Neural cell (in vitro differentiated cells): Measurements from ENCODE around the gene CAPN14. TPM values are rescaled to one million over a fixed set of nuclear protein-coding genes. Genes with fewer than 3 reads are reported as not detected.

Source experiments
- H2AFZ ChIP-seq: fragments of 200-600, 300-800 bp; sonication (generic), shearing (Covaris generic); 2 replicates; pipeline ENCODE4 v1.6.0; 2014; ENCODE audit warnings: low read depth, mild to moderate bottlenecking, antibody characterized with exemption, low read length, moderate library complexity
- H3F3A ChIP-seq: fragments of 200-600 bp; shearing (Covaris generic); 2 replicates; pipeline ENCODE4 v1.6.1; 2016; ENCODE audit warnings: mild to moderate bottlenecking, moderate library complexity, mixed read lengths, antibody characterized with exemption, low read length; ENCODE audit not compliant: insufficient read depth, poor library complexity, severe bottlenecking
- H3K27ac ChIP-seq: fragments of 200-600, 300-800 bp; sonication (generic), shearing (Covaris generic); 2 replicates; pipeline ENCODE4 v1.5.1; 2014; ENCODE audit warnings: mild to moderate bottlenecking, low read length, moderate library complexity
- H3K27me3 ChIP-seq: fragments of 300-800, 200-600 bp; sonication (generic), shearing (Covaris generic); 2 replicates; pipeline ENCODE4 v1.6.0; 2014; ENCODE audit warnings: mild to moderate bottlenecking, low read depth, low read length, moderate library complexity; ENCODE audit not compliant: insufficient read depth
- H3K36me3 ChIP-seq: fragments of 300-800, 200-600 bp; sonication (generic), shearing (Covaris generic); 2 replicates; pipeline ENCODE4 v1.5.1; 2014; ENCODE audit warnings: mild to moderate bottlenecking, antibody characterized with exemption, low read length, moderate library complexity; ENCODE audit not compliant: insufficient read depth
- H3K4me2 ChIP-seq: fragments of 300-800, 200-600 bp; sonication (generic), shearing (Covaris generic); 2 replicates; pipeline ENCODE4 v1.6.0; 2014; ENCODE audit warnings: mild to moderate bottlenecking, low read length
- H3K4me3 ChIP-seq: fragments of 300-800, 200-600 bp; sonication (generic), shearing (Covaris generic); 2 replicates; pipeline ENCODE4 v1.5.1; 2014; ENCODE audit warnings: mild to moderate bottlenecking, low read length, moderate library complexity
- H3K79me2 ChIP-seq: fragments of 200-600 bp; shearing (Covaris generic); replicated peaks from 2 replicates; pipeline ENCODE4 v1.6.0; 2014; ENCODE audit warnings: mild to moderate bottlenecking, low read length, moderate library complexity; ENCODE audit not compliant: insufficient read depth
- H3K9ac ChIP-seq: fragments of 300-800, 200-600 bp; sonication (generic), shearing (Covaris generic); 2 replicates; pipeline ENCODE4 v1.6.1; 2016; ENCODE audit warnings: mild to moderate bottlenecking, low read length, mixed read lengths
- H3K9me2 ChIP-seq: fragments of 200-600 bp; shearing (Covaris generic); 2 replicates; pipeline ENCODE4 v1.6.1; 2016; ENCODE audit warnings: mild to moderate bottlenecking, low read length, mixed read lengths; ENCODE audit not compliant: insufficient read depth
- H3K9me3 ChIP-seq: fragments of 200-600, 300-800 bp; sonication (generic), shearing (Covaris generic); 2 replicates; pipeline ENCODE4 v1.6.1; 2016; ENCODE audit warnings: mild to moderate bottlenecking, mixed run types, low read length, moderate library complexity, mixed read lengths
- H4K20me1 ChIP-seq: fragments of 200-600 bp; shearing (Covaris generic); 2 replicates; pipeline ENCODE4 v1.6.1; 2016; ENCODE audit warnings: mild to moderate bottlenecking, mixed run types; ENCODE audit not compliant: insufficient read depth
- CTCF ChIP-seq: fragments of 450-650 bp; IDR thresholded peaks from 2 replicates; pipeline ENCODE4 v1.5.1; 2014; ENCODE audit warnings: antibody characterized with exemption, mild to moderate bottlenecking, moderate library complexity; ENCODE audit not compliant: poor library complexity, severe bottlenecking
- EP300 ChIP-seq: fragments of 450-650 bp; conservative IDR thresholded peaks from 2 replicates; pipeline ENCODE4 v1.6.1; 2014; ENCODE audit warnings: antibody characterized with exemption, mild to moderate bottlenecking, moderate library complexity; ENCODE audit not compliant: poor library complexity, severe bottlenecking
- EZH2 ChIP-seq: fragments of 200-600, 300-800 bp; shearing (Covaris generic), sonication (generic); IDR thresholded peaks from 2 replicates; pipeline ENCODE4 v1.6.1; 2014; ENCODE audit warnings: antibody characterized with exemption, low read length, borderline replicate concordance, mild to moderate bottlenecking; ENCODE audit not compliant: insufficient read depth, poor library complexity, severe bottlenecking
- MXI1 ChIP-seq: fragments of 450-650 bp; conservative IDR thresholded peaks from 2 replicates; pipeline ENCODE4 v1.6.1; 2014; ENCODE audit warnings: antibody characterized with exemption, mild to moderate bottlenecking; ENCODE audit not compliant: poor library complexity, severe bottlenecking
- POLR2AphosphoS5 ChIP-seq: IDR thresholded peaks from 2 replicates; pipeline ENCODE4 v1.6.1; 2012
- RAD21 ChIP-seq: fragments of 450-650 bp; conservative IDR thresholded peaks from 2 replicates; pipeline ENCODE4 v1.6.1; 2014; ENCODE audit warnings: antibody characterized with exemption, mild to moderate bottlenecking, moderate library complexity
- REST ChIP-seq: IDR thresholded peaks from 2 replicates; pipeline ENCODE4 v1.6.1; 2012; ENCODE audit warnings: borderline replicate concordance
- SMC3 ChIP-seq: fragments of 450-650 bp; conservative IDR thresholded peaks from 2 replicates; pipeline ENCODE4 v1.6.1; 2014; ENCODE audit warnings: antibody characterized with exemption, mild to moderate bottlenecking, moderate library complexity; ENCODE audit not compliant: poor library complexity
- TAF1 ChIP-seq: IDR thresholded peaks from 2 replicates; pipeline ENCODE4 v1.6.1; 2012; ENCODE audit warnings: low read depth
- polyA plus RNA-seq: library from polyadenylated mRNA; depleted of rRNA; stranded (reverse); fragments of >200 nt; gene quantifications from 2 replicates; pipeline ENCODE4 v1.2.3, GENCODE V29; 2014

CAPN14 gene
- polyA plus RNA-seq, 1 donor from 2014 or later, result 2.1 TPM

GRCh38 chr2:31233231-31233630 lies 15.9 kb upstream of the CAPN14 start:
- Histone ChIP-seq H3K4me3 (peak overlapping the region; percentile 72), H3K27ac (no peak overlapping the region), H3K27me3 (no peaks in the 10 kb centered on the region), H3K9me3 (no peaks in the 10 kb centered on the region), H3K79me2 (no peaks in the 10 kb centered on the region), H4K20me1 (no peaks in the 10 kb centered on the region), H3K9me2 (no peaks in the 10 kb centered on the region), H3K9ac (peak overlapping the region; percentile 63), H3K36me3 (no peaks in the 10 kb centered on the region), H3F3A (no peaks in the 10 kb centered on the region), H2AFZ (peak overlapping the region; percentile 75), H3K4me2 (peak overlapping the region; percentile 63)
- TF ChIP-seq MXI1 (no peak), REST (no peak), TAF1 (no peak), CTCF (no peak), EZH2 (no peak), SMC3 (no peak), RAD21 (no peak), EP300 (no peak), POLR2AphosphoS5 (no peak)

- no peak overlapping the region for H3K4me3 ChIP-seq
- no peaks in the 10 kb centered on the region for H3K9me3 ChIP-seq
- H4K20me1 ChIP-seq, result no peaks in the 10 kb centered on the region
- no peak overlapping the region for H3K4me2 ChIP-seq
- H2AFZ ChIP-seq, result no peak overlapping the region
- H3K36me3 ChIP-seq, result no peaks in the 10 kb centered on the region
- H3K9ac ChIP-seq, result no peak overlapping the region
- H3F3A ChIP-seq, result no peaks in the 10 kb centered on the region
- H3K9me2 ChIP-seq, result no peaks in the 10 kb centered on the region
- H3K27me3 ChIP-seq, result no peaks in the 10 kb centered on the region
- no peaks in the 10 kb centered on the region for H3K79me2 ChIP-seq
- H3K27ac ChIP-seq, result no peak overlapping the region
- TF ChIP-seq REST (no peak), POLR2AphosphoS5 (no peak), EZH2 (no peak), SMC3 (no peak), MXI1 (no peak), CTCF (no peak), EP300 (no peak), RAD21 (no peak), TAF1 (no peak)
Observed at GRCh38 chr2:31232586-31232985, 15.3 kb upstream of the CAPN14 start.
